ENCODE data around the gene SPDYE2.
"Not testable (repeated sequence)": the region's sequence is repeated elsewhere in the genome, so short reads cannot be mapped to it uniquely, and the experiment has no call there.

Gene SPDYE2

DNA sequence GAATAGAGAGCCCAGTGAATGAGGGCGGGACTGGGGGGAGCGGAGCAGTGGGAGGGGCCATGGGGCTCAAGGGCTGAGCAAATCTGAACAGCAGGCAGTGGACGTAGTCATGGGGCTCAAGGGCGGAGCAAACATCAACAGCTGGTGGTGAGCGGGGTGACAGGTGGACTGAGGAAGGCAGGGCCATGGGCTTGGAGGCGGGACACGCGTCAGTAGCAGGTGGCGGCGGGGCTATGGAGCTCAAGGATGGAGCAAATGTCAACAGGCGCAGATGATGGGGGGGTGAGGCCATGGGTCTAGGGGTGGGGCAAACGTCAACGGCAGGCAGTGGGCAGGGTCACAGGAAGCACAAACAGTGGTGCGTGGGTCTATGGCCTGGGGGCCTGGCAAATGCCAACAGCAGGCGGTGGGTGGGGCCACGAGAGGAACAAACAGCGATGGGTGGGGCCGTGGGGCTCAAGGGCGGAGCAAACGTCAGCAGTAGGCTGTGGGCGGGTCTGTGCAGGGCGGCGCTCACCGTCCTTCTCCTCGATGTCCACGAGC, 41.5 kb downstream of the SPDYE2 start:
- H3K4me3 ChIP-seq (ENCODE audit: low read length); H3K27me3 ChIP-seq (ENCODE audit: control insufficient read depth, insufficient read depth, low read length); H3K9me3 ChIP-seq (ENCODE audit: control insufficient read depth, low read length); H3K9ac ChIP-seq (ENCODE audit: low read length); H3K4me1 ChIP-seq (ENCODE audit: control insufficient read depth, insufficient read depth, low read length); H3K36me3 ChIP-seq (ENCODE audit: control insufficient read depth, insufficient read depth, low read length): not testable (repeated sequence)

DNA sequence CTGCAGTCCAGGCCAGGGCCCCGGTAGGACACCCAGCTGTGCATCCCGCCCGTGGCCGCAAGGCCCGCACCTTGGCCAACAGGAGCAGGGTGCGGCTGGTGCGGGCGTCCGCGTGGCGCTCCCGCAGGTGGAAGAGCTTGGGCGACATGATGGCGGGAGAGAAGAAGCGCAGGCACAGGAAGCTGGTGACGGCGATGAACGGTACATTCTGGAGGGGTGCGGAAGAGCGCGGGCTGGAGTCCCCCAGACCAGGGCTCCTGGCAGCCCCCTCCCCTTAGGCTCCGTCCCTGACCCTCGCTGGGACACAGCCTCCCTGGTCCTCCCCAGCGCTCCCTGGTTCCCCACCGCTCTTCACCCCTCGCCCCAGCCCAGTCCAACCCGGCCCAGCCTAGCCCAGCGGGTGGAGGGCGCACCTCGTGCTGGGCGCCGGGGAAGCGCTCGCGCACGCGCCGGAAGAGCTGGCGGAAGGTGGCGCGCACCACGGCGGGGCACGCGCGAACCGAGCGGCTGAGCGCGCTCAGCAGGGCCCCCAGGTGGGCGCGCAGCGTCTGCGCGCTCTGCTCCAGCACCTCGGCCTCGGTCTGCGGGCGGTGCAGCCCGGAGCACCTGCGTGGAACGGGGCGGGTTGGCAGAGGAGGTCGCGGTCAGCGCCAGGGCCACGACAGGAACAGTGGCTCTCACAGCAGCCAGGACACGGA, 42.8 kb downstream of the SPDYE2 start:
- H3K36me3 ChIP-seq (ENCODE audit: control insufficient read depth, insufficient read depth, low read length); H3K4me3 ChIP-seq (ENCODE audit: low read length); H3K27me3 ChIP-seq (ENCODE audit: control insufficient read depth, insufficient read depth, low read length); H3K4me1 ChIP-seq (ENCODE audit: control insufficient read depth, insufficient read depth, low read length); H3K9ac ChIP-seq (ENCODE audit: low read length); H3K9me3 ChIP-seq (ENCODE audit: control insufficient read depth, low read length): not testable (repeated sequence)

DNA sequence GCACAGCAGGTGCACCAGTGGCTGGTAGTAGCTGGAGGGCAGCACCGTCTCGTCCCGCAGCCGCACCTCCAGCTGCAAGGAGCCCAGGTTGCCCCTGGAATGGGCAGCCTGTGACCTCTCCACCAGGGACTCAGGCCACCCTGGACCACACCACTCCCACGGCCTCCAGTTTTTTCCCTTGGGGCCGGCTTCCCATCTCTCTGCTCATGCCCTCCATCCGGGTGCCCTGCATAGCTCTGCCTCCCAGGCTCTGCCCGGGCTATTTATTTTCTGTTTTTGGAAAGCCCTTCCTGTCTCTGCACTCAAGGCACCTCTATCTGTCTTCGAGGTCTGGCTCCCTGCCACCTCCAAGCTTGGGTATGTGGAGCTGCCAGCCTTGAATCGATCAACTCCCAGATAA, 45.0 kb downstream of the SPDYE2 start:
- H3K4me3 ChIP-seq (ENCODE audit: low read length); H3K27me3 ChIP-seq (ENCODE audit: control insufficient read depth, insufficient read depth, low read length); H3K4me1 ChIP-seq (ENCODE audit: control insufficient read depth, insufficient read depth, low read length); H3K9me3 ChIP-seq (ENCODE audit: control insufficient read depth, low read length); H3K36me3 ChIP-seq (ENCODE audit: control insufficient read depth, insufficient read depth, low read length); H3K9ac ChIP-seq (ENCODE audit: low read length): not testable (repeated sequence)

DNA sequence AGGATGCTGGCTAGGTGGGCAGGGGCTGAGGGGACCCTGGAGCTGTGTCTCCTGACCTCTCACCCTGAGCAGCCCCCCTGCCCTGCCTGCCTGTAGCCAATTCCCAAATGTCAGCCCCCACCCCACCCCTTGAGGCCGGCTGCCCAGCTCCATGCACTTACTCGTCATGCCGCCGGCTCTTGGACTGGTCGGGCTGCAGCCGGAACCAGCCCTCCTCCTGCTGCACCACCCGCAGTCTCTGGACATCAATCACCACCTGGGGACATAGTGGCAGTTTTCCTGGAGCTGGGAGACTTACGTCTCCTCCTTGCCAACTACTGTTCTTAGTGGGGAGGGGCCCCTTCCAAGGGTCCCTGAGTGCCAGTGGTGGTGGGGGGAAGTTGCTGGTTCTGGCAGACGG, 48.7 kb downstream of the SPDYE2 start:
- H3K27me3 ChIP-seq (ENCODE audit: control insufficient read depth, insufficient read depth, low read length); H3K4me3 ChIP-seq (ENCODE audit: low read length); H3K9me3 ChIP-seq (ENCODE audit: control insufficient read depth, low read length); H3K36me3 ChIP-seq (ENCODE audit: control insufficient read depth, insufficient read depth, low read length); H3K4me1 ChIP-seq (ENCODE audit: control insufficient read depth, insufficient read depth, low read length); H3K9ac ChIP-seq (ENCODE audit: low read length): not testable (repeated sequence)

DNA sequence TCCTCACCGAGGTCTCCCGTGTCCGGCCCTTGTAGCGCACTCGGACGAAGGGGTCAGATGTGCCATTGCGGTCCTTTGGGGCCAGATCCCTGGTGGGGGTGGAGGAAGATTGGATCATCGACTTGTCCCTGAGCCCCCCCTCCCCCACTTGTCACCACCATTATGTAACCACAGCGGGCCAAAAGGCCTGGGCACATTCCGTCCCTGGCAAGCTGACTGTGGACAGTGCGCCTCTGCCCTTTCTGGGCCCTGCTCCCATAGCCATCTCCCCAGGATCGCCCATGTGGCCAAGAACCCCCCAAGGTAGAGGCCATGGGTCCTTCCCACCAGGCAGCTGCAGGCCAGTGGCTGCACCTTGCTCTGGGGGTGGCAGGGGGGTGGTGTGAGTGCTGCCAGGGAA, 51.3 kb downstream of the SPDYE2 start:
- H3K4me3 ChIP-seq (ENCODE audit: low read length); H3K36me3 ChIP-seq (ENCODE audit: control insufficient read depth, insufficient read depth, low read length); H3K27me3 ChIP-seq (ENCODE audit: control insufficient read depth, insufficient read depth, low read length); H3K9me3 ChIP-seq (ENCODE audit: control insufficient read depth, low read length); H3K4me1 ChIP-seq (ENCODE audit: control insufficient read depth, insufficient read depth, low read length); H3K9ac ChIP-seq (ENCODE audit: low read length): not testable (repeated sequence)

DNA sequence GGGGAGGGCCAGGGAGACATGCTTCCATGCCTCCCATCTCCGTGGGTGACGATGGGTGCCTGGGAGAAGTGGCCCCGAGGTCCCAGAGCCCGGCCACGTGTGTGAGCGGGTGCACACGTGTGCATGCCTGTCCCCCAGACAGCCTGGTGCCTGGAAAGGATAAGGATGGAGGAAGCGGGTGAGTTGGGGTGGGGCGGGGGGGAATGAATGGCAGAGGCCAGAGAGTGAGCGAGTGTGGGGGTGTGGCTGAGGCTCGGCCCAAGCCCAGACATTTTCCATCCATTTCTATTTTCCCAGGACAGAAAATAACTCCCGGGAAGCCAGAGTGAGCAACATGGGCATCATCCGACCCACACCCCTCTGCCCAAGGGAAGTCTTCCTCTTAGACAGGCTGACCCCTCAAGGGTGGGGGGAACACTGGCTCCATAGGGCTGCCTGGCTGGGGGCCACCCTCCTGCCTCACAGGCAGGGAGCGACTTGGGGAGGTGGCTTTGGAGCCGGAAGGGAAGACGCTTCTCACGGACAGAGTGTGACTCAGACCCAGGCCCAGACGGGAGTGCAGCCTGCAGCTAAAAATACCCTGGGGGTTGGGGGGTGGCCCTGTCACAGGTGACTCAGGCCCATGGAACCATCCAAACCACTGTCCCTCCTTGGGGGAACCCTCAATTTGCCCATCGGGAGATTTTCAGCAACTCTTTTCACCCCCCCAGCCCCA, 53.6 kb downstream of the SPDYE2 start:
- H3K4me3 ChIP-seq (ENCODE audit: low read length); H3K36me3 ChIP-seq (ENCODE audit: control insufficient read depth, insufficient read depth, low read length); H3K4me1 ChIP-seq (ENCODE audit: control insufficient read depth, insufficient read depth, low read length); H3K9ac ChIP-seq (ENCODE audit: low read length); H3K27me3 ChIP-seq (ENCODE audit: control insufficient read depth, insufficient read depth, low read length); H3K9me3 ChIP-seq (ENCODE audit: control insufficient read depth, low read length): not testable (repeated sequence)

DNA sequence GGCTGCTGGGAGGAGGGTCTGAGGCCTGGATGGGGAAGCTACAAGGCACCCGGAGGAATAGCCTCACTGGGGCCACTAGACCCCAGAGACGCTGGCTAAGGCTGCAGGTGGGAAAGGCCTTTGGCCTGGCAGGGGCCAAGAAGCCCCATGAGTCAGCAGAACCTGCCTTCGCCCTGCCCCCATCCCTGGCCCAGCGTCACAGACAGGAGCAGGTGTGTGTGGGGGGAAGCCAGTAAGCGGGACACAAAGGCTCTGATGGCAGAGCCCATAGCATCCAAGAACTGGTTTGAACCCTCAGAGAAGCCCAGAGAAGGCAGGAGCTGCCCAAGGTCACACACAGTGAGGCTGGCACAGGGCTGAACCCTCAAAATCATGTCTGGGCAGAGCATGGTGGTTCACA, 55.8 kb downstream of the SPDYE2 start:
- H3K9ac ChIP-seq (ENCODE audit: low read length); H3K27me3 ChIP-seq (ENCODE audit: control insufficient read depth, insufficient read depth, low read length); H3K9me3 ChIP-seq (ENCODE audit: control insufficient read depth, low read length); H3K36me3 ChIP-seq (ENCODE audit: control insufficient read depth, insufficient read depth, low read length); H3K4me3 ChIP-seq (ENCODE audit: low read length); H3K4me1 ChIP-seq (ENCODE audit: control insufficient read depth, insufficient read depth, low read length): not testable (repeated sequence)

DNA sequence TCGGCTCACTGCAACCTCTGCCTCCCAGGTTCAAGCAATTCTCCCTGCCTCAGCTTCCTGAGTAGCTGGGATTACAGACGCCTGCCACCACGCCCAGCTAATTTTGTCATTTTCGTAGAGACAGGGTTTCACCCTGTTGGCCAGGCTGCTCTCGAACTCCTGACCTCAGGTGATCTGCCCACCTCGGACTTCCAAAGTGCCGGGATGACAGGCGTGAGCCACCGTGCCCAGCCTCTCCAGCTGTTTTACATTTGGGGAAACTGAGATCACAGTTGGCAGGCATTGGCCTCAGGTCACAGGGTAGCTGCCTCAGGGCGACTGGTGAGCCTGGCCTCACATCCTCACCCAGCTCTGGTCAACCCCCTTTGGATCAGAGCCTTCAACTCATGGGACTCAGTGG, 58.7 kb downstream of the SPDYE2 start:
- not testable (repeated sequence) for H3K27me3 ChIP-seq (ENCODE audit: control insufficient read depth, insufficient read depth, low read length); H3K9me3 ChIP-seq (ENCODE audit: control insufficient read depth, low read length); H3K4me1 ChIP-seq (ENCODE audit: control insufficient read depth, insufficient read depth, low read length); H3K9ac ChIP-seq (ENCODE audit: low read length); H3K4me3 ChIP-seq (ENCODE audit: low read length); H3K36me3 ChIP-seq (ENCODE audit: control insufficient read depth, insufficient read depth, low read length)

DNA sequence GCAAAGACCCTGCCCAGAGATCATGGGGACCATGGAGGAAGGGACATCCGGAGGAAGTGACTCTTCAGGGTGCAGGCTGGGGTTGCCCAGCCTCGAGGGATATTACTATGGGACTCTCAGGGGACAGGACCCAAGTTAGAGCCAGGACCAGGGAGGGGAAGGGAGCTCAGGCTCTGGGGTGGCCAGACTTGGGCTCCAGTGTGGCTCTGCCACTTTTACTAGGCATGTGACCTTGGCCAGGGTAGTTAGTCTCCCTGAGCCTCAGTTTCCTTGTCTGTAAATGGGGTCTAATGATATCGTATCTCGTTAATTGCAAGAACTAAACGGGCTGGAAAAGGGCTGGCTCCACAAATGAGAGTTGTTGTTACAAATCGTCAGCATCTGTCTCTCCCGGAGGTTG, 59.4 kb downstream of the SPDYE2 start:
- not testable (repeated sequence) for H3K9ac ChIP-seq (ENCODE audit: low read length); H3K9me3 ChIP-seq (ENCODE audit: control insufficient read depth, low read length); H3K27me3 ChIP-seq (ENCODE audit: control insufficient read depth, insufficient read depth, low read length); H3K4me3 ChIP-seq (ENCODE audit: low read length); H3K4me1 ChIP-seq (ENCODE audit: control insufficient read depth, insufficient read depth, low read length); H3K36me3 ChIP-seq (ENCODE audit: control insufficient read depth, insufficient read depth, low read length)

DNA sequence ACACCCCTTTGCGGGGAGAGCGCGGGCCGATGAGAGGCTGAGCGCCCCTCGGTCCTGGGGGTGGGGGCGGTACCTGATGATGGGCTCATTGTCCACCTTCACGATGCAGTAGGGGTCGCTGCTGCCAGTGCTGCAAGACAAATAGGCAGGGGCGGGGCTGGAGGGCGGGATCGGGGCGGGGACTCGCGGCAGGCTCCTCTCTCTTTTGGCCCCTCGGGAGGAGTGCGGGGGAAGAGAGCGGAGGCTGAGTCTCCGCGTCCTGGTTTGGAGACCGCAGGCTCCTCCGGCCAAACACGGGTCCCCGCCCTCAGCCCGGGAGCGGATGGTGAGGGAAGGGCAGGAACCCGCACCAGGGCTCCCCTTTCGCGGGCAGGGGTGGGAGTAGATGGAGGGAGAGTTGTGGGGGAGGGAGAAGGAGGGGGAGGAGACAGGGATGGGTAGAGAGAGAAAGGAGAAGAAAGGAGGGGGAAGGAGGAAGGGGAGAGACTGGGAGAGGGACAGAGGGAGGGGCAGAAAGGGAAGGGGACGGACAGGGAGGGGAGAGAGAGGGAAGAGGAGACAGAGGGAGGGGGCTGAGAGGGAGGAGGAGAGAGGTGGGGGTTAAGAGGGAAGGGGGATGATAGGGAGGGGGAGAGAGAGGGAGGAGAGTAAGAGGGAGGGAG, 60.1 kb downstream of the SPDYE2 start:
- H3K27me3 ChIP-seq (ENCODE audit: control insufficient read depth, insufficient read depth, low read length); H3K4me3 ChIP-seq (ENCODE audit: low read length); H3K36me3 ChIP-seq (ENCODE audit: control insufficient read depth, insufficient read depth, low read length); H3K4me1 ChIP-seq (ENCODE audit: control insufficient read depth, insufficient read depth, low read length); H3K9me3 ChIP-seq (ENCODE audit: control insufficient read depth, low read length); H3K9ac ChIP-seq (ENCODE audit: low read length): not testable (repeated sequence)

DNA sequence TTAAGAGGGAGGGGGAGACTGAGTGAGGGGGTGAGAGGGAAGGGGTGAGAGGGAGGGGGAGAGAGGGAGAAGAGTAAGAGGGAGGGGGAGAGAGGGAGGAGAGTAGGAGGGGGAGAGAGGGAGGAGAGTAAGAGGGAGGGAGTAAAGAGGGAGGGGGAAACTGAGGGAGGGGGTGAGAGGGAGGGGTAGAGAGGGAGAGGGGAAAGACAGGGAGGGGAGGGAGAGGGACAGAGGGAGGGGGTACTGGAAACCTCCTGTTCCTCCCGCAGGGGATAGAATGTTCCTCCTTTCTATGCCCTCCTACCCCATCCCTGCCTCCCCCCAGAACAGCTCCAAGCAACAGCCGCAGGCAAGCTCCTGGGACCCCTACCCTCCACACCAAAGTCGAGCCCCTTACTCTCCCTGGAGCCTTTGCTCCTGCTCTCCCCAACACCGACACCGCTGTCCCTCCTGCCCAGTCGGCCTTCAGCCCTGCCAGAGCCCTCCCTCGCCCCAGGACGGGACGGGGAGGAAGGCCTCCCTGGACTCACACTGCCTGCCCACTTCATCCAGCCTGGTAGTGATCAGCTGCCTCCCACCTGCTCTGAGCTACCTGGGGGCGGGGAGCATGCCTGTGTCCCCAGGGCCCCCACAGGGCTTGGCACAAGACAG, 60.8 kb downstream of the SPDYE2 start:
- H3K9me3 ChIP-seq (ENCODE audit: control insufficient read depth, low read length); H3K36me3 ChIP-seq (ENCODE audit: control insufficient read depth, insufficient read depth, low read length); H3K9ac ChIP-seq (ENCODE audit: low read length); H3K4me1 ChIP-seq (ENCODE audit: control insufficient read depth, insufficient read depth, low read length); H3K4me3 ChIP-seq (ENCODE audit: low read length); H3K27me3 ChIP-seq (ENCODE audit: control insufficient read depth, insufficient read depth, low read length): not testable (repeated sequence)
